Measurements from ENCODE around the gene KIF3C. TPM values are rescaled to one million over a fixed set of nuclear protein-coding genes. Genes with fewer than 3 reads are reported as not detected.
A peak's percentile ranks its signal among the peaks of the same experiment; 100 is the strongest.
"Not testable (repeated sequence)": the region's sequence is repeated elsewhere in the genome, so short reads cannot be mapped to it uniquely, and the experiment has no call there.

KIF3C gene
- total RNA-seq, 1 experiment from 2014 or later = 25.8 TPM

DNA sequence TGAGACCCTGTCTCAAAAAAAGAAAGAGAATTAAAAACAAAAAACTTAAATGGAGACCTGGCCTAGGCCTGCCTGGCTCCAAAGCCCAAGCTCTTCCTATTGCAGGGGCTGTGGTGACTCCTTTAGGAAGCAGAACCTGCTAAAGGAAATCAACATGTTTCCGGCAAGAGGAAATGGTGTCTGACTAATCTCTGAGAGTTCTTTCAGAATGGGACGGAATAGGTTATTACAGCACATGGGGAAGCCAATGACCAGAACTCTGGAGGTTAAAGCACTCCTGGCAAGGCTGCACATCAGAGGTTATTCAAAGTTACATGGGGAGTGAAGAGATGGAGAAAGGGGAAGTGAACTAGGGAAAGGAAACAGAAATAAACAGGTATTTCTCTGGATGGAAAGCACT, 21.4 kb downstream of the KIF3C start:
- peak; percentile 81 for DNase-seq (ENCODE audit: low read depth)

GRCh38 chr2:25960396-25960795, 21.9 kb downstream of the KIF3C start:
- no peak for DNase-seq (ENCODE audit: low read depth)

DNA sequence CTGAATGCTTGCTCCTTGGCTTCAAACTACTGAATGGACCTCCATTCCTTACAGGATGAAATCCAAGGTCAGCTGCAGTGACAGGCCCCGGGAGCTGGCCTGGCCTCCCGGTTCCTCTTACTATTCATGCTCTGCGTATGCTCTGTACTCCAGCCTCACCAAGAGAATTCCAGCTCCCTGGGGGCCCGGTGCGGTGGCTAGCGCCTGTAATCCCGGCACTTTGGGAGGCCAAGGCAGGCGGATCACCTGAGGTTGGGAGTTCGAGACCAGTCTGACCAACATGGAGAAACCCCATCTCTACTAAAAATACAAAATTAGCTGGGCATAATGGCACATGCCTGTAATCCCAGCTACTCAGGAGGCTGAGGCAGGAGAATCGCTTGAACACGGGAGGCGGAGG, 23.7 kb downstream of the KIF3C start:
- DNase-seq (ENCODE audit: low read depth) = not testable (repeated sequence)

DNA sequence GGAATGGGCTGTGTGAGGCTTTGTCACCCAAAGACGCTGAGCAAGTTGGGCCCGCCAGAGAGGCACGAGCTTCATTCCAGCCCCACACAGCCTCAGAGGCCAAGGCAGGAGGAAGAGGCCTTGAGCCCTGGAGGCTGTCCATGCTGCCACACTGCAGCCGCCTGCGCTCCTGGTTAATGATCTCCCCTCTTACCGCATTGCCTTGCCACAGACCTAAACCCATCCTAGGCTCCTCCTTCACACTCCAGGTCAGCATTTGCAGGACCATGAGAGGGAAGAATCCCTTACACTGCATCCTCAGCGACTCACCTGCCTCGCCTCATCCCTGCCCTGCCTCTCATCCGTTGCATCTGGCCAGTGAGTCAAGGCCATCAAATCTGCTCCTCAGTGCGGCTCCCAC, 24.6 kb downstream of the KIF3C start:
- no peak for DNase-seq (ENCODE audit: low read depth)

- DNase-seq (ENCODE audit: low read depth) = no peak
These were observed 26.3 kb downstream of the KIF3C start for GRCh38 chr2:25955869-25956535.

- DNase-seq (ENCODE audit: low read depth) = peak; percentile 48
These were observed 27.3 kb downstream of the KIF3C start for GRCh38 chr2:25955036-25955435.

DNA sequence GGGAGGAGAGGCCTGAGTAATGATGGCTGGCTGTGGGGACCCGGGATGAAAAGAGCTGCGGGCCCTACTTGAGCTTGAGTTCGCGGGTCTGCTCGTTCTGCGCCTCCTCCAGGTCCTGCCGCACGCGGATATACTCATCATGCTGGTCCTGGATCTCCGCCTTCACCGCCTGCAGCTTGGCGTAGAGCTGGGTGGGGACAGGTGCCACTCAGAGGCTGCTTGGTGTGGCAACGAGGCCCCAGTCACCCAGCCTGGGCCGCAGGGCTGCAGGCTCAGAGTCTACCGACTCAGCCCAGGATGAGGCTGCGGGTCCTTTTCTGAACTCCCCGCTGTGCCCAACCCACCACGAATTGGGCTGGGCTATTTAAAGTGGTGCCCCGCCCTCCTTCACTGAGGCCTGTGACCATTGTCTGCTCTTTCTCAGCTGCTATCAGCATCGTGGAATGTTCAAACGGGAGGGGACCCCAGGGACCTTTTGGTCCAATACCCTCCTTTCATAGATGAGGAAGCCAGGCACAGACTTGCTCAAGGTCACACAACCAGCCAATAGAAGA, 28.0 kb downstream of the KIF3C start:
- no peak for DNase-seq (ENCODE audit: low read depth)

DNA sequence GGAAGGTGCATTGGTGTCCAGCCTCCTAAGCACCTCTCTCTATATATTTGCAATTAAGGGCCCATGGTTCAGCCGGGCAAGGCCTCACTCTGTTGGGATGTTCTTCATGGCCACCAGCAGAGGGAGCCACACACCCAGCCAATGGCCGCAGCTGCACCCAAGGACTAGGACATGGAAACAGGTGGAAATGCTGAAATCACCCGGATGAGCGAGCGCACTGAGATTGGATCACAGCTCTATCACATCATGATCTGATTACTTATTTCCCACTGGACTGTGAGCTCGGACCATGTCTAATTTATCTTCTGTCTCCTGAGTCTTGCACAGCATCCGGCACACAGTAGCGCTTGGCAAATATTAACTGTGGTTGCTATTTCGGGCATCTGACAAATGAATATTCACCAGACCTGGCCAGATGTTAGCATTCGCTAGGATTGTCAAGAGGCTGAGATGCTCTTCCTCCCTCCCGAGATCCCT, 31.2 kb downstream of the KIF3C start:
- DNase-seq (ENCODE audit: low read depth) = peak; percentile 77

DNA sequence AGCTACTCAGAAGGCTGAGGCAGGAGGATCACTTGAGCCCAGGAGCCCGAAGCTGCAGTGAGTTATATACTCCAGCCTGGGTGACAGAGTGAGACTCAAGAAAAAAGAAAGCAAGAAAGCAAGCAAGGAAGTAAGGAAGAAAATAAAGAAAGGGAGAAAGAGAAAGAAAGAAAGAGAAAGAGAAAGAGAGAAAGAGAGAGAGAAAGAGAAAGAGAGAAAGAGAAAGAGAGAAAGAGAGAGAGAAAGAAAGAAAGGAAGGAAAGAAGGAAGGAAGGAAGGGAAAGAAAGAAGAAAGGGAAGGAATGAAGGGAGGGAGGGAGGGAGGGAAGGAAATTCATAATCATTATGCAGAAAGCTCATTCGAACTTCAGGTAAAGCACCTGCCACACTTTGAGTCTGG, 33.9 kb downstream of the KIF3C start:
- DNase-seq (ENCODE audit: low read depth) = no peak

- no peak for DNase-seq (ENCODE audit: low read depth)
These were observed 41.3 kb downstream of the KIF3C start for GRCh38 chr2:25941042-25941441.

DNA sequence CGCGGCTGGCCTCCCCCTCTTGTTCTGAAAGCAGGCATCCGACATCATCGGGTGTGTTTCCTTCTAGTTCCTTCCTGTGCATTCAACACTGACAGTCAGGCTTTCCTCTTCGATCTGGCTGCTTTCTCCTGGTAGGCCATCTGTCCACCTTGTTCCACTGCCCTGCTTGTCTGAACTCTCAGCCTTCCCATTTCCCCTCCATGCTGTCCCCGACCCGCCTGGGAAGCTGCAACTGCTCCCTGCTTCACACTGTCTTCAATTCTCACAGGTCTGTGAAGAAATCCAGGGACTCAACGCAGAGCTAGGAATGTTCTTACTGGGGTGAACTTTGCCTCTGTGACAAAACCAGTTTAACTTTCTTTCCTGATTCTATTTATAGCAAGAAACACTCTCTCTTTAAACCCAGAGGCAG, 43.0 kb downstream of the KIF3C start:
- no peak for DNase-seq (ENCODE audit: low read depth)

DNA sequence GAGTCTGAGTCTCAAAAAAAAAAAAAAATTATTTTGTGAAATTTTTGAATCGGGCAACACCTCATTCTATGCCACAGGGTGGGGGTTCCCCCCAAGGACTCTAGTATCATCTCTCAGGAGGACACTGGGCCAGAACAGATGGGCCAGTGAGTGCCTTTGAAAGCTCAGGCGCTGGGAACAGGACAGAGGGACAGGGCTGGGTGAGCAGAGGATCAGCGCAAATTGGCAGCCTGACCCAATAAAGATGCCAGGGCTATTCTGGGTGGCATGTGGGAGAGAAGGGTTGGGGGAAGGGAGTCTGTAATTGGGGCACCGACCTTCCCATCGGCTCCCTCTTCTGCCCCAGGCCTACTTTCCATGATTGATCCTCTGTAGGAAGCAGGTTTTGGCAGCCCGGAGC, 44.0 kb downstream of the KIF3C start:
- no peak for DNase-seq (ENCODE audit: low read depth)

GRCh38 chr2:25936889-25937545, 45.3 kb downstream of the KIF3C start:
- no peak for DNase-seq (ENCODE audit: low read depth)

DNA sequence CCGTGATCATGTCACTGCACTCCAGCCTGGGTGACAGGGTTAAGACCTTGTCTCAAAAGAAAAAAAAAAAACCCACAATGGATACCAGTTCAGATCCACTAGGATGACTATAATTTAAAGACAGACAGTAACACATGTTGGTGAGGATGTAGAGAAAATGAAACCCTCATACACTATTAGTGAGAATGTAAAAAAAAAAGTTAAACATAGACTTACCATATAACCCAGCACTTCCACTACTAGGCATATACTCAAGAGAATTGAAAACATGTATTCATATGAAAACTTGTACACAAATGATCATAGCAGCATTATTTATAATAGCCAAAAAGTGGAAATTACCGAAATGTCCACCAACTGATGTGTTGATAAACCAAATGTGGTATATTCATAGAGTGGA, 48.7 kb downstream of the KIF3C start:
- no peak for DNase-seq (ENCODE audit: low read depth)

DNA sequence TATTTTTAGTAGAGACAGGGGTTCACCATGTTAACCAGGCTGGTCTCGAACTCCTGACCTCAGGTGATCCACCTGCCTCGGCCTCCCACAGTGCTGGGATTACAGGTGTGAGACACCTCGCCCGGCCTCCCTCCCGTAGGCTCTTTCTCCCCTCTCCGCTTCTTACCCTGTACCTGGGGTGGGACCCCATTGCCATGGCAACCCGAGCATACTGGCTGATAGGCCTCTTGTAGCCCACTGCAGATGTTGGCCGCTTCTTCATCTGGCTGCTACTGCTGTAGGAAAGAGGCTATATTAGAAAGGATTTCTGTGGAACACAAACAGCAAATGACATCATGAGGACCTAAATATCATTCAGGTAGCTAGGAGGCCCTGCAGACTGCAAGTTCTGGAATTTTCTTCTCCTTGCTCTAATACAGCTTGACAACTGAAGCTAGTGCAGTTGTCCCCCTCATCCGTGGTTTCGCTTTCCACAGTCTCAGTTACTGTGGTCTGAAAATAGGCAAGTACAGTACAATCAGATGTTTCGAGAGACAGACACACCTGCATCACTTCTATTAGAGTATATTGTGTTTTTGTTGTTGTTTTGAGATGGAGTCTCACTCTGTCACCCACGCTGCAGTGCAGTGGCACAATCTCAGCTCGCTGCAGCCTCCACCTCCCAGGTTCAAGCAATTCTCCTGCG, 52.4 kb downstream of the KIF3C start:
- DNase-seq (ENCODE audit: low read depth) = no peak

- DNase-seq (ENCODE audit: low read depth) = no peak
These were observed 53.6 kb downstream of the KIF3C start for GRCh38 chr2:25928668-25929067.

DNA sequence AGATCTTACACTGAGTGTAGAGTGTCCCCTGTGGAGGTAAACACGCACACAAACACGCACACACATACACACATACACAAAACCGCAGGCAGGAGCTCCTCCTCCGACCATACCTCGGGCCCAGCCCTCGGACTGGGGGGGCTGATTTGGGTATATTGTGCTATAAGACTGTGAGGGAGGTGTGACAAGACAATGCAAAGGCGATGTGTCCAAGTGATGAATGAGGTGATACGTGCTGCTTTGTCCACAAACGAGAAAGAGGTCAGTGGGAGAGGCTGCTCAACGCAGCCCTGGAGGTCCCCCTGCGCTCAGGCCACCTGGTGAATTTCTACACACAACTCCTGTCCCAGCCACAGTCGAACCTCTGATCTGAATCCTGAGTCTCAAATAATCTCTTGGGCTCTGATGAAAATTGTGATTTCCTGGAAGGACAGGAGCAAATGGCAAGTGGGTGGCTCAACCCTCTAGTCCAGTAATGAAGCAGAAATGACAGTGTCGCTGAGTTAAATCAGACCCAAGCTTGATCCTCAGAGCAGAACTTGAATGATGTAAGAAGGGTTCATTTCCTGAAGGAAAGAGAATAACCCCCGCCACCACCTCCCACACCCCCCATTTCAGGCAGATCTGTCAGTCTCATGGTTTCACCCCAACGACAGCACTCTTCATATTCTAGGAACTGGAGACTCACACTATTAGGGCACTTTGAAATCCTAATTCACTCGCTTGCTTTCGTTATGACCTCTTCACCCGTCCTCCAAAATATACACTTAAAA, 55.1 kb downstream of the KIF3C start:
- no peak for DNase-seq (ENCODE audit: low read depth)

DNA sequence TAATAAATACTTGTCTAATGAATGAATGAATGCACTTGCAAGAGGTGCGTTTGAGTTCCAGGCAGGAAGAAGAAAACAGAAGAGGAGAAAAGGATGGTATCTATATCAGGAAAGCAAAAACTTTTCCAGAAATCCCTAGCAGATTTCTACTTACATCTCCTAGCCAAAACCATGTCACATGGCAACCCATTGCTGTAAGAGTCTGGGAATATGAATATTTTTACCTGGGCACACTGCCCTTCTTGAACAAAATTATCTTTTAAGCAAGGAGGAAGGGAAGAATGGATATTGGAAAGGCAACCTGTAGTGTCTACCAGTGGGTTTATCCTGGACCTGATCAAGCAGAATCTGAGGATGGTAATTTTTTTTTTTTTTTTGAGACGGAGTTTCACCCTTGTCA, 59.8 kb downstream of the KIF3C start:
- DNase-seq (ENCODE audit: low read depth) = no peak

DNA sequence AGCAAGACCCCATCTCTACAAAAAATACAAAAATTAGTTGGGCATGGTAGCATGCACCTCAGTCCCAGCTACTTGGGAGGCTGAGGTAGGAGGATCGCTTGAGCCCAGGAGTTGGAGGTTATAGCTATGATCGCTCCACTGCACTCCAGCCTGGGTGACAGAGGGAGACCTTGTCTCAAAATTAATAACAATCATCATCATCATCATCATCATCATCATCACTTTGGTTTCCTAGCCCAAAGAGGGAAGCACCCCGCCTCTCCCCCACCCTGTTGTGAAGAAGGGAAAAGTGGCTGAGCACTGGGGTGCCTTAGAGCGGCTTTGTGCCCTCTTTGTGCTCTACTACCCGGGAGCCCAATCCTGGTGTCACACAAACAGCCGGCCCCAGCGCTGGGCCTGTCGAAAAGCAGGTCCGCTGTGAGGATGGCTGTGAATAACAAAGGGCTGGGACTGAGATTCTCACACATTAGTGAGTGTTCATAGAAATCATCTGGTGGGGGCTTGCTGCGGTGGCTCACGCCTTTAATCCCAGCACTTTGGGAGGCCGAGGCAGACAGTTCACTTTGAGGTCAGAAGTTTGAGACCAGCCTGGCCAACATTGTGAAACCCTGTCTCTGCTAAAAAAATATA, 61.4 kb downstream of the KIF3C start:
- no peak for DNase-seq (ENCODE audit: low read depth)

DNA sequence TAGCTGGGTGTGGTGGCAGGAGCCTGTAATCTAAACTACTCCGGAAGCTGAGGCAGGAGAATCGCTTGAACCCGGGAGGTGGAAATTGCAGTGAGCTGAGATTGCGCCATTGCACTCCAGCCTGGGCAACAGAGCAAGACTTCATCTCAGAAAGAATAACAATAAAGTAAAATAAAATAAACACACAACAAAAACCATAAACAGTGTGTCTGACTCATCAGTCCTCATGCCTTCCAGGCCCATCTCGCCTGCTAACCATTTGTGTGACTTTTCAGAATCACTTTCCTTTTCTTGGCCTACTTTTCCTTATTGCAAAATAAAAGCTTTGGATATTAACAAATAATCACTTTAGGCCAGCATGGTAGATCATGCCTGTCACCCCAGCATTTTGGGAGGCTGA, 62.0 kb downstream of the KIF3C start:
- peak; percentile 38 for DNase-seq (ENCODE audit: low read depth)

- no peak for DNase-seq (ENCODE audit: low read depth)
These were observed 64.5 kb downstream of the KIF3C start for GRCh38 chr2:25917832-25918231.

All from RPMI7951 (cell line).